HG03039 (cell line): Measurements from ENCODE around the gene EIF4G3.
"Not testable (repeated sequence)": the region's sequence is repeated elsewhere in the genome, so short reads cannot be mapped to it uniquely, and the experiment has no call there.

ENCODE experiments used
- ATAC-seq: cut with Tn5 transposase; IDR thresholded peaks from one replicate; pipeline ENCODE4 v1.9.1; 2021; ENCODE audit warnings: mild to moderate bottlenecking, moderate library complexity; ENCODE audit not compliant: unreplicated experiment

Gene EIF4G3

DNA sequence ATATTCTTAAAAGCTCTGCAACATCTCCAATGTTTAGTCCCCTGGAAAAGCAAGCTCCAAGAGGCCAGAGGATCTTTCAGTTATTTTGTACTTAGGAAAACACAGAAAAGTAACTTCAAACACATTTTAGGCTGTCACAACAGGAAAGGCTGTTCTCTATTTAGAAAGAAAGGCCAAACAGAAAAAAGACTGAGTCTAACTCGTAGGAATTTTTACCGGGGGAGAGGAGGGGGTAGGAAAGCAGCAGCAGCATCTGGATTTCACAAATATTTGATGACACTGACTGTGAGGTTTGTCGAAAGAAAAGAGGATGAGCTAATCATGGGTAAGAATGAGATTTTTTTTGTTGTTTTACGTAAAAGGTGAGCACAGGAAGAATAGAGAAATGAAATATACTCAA lies 107.1 kb downstream of the EIF4G3 start:
- no peak for ATAC-seq

DNA sequence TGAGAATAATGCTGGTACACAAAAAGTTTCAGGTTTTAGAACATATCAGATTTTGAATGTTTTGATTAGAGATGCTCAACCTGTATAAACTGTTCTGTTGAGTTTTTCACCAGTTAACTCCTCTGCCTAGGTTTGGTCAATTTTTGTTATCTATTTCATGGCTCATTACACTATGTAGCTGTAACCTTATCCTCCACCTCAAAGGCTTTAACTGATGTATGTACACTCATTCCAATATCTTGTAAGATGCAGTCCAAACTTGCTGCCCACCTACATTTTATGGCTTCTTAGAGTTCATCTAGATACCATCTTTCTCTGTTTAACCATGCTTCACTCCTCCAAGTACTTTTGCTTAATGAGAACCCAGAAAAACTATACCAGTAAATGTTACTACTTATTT lies 107.8 kb downstream of the EIF4G3 start:
- no peak for ATAC-seq

DNA sequence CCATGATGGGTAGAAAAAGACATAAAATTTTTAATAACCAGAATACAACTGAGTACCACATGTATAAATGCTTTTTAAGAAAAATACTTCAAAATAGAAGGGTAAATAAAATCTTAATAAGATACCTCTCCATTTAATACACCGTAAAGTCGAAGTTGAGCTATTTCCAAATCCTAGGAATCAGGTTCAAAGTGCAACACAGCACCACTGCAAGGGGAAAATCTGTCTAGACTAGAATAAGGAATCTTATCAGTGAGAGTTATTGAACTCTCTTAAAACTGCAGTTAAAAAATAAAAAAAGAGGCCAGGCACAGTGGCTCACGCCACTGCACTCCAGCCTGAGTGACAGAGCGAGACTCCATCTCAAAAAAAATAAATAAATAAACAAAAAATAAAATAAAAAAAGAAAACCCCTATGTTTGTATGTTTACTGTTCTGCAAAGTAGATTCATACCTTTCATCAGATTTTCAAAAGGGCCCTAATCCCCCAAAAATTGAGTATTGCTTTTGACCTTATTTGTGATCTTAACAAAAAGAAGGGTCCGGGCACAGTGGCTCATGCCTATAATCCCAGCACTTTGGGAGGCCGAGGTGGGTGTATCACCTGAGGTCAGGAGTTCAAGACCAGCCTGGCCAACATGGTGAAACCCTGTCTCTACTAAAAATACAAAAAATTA lies 109.0 kb downstream of the EIF4G3 start:
- ATAC-seq: no peak

DNA sequence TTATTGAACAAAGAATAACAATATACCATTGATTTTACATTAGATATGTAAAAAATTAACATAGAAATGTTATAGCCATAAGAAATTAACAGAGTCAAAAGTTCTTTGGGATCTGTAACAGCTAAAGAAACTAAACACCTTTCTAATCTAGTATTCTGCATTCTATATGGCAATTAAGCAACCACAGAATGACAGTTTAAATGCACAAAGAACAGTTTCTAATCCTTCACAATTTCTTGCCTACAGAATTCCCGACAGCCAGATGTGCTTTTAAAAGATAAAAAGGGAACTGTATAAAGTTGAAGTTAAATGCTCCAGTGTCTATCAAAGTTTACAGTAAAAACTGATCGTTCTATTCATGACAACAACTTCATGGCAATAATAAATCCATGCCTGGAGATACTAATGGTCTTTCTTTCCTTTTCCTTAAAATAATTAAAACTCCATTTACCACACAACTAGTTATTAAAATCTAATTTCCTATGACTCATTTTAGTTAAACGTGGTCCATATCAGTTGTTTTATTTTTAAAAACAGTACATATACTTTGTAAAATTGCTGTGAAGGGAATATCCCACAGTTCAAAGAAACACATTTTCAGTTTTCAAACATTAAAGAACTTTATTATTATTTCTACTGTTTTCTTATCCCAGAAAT lies 110.2 kb downstream of the EIF4G3 start:
- ATAC-seq: no peak

DNA sequence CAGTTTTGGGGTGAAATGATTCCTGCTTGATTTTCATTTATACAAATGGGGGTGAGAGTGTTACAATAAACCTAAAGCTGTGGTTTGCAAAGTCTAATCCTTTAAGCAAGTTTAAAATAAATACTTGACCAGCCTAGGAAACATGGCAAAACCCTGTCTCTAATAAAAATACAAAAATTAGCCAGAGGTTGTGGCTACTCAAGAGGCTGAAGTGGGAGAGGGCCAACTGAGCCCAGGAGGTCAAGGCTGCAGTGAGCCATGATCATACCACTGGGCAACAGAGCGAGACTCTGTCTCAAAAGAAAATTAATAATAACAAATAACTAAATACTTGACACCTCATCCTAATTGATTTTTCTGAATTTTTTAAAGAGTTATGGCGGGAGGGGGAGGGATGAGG lies 110.8 kb downstream of the EIF4G3 start:
- no peak for ATAC-seq

DNA sequence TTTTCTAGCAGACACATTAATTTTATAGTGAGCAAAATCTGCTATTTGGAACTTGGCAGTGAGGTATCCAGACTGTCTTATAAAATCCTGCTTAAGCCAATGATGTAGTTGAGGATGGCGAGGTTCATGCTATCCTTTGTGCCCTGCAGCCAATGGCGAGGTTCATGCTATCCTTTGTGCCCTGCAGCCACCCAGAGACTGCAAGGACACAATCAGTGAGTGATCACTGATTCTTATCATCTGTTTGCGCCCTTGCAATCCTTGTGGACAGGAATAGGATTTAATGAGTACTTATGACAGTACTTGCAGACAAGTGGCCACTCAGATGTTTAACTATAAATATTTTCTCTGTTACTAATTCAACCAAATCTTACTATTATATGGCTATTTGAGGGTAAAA lies 112.6 kb downstream of the EIF4G3 start:
- ATAC-seq: no peak

DNA sequence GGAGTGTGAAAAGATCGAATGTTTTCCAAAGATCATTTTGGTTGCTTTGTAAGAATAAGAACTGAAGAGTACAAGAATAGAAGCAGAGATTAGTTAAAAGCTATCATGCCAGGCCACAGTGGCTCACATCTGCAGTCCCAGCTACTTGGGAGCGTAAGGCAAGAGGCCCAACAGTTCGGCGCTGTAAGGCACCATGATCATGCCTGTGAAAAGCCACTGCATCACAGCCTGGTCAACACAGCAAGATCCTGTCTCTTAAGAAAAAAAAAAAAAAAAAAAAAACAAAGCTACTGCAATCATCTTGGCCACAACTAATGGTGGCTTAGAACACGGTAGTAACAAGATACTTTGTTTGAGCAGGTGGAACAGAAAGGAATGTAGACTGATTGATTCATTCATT lies 116.2 kb downstream of the EIF4G3 start:
- ATAC-seq: no peak

DNA sequence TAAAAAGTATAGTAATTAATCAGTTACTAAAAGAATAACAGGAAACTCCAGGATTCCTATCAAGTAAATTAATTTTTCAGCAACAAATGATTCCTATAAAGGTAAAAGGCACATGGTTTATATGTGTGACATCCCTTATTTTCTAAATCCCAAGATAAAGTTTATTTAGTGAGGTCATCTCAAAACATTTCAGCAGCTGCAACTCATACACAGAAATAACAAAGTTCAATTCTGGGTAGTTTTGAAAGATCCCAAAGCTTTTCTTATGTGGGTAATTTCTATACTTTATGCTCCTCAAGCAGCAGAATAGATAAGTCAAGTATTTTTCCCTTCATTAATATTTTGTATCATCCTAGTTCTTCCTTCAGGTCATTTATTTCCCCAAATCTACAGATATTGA lies 117.7 kb downstream of the EIF4G3 start:
- no peak for ATAC-seq

DNA sequence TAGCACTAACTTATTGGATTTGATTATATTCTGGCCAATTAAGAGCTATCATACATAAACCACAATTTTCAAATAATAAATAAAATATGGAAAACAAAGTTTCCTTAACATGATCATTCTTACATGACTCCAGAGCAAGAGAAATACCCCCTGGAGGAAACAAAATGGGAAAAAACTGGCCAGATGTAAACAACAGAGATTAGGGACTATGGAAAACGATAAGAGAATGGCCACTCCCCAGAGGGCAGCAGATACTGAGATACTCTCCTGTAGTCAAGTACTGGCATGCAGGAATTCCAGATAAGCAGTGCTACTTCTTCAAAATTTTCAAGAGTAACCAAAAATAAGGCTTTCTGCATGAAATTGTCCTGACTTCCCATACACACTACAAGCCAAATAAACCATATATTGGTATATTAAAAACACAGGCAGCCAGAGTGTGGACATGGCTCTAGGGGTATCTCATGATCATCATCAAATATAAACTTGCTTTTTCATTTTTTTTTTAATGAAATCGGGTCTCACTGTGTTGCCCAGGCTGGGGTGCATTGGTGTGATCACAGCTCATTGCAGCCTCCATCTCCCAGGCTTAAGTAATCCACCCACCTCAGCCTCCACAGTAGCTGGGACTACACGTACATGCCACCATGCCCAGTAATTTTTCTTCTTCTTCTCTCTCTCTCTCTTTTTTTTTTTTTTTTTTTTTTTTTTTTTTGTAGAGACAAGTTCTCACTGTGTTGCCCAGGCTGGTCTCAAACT lies 118.5 kb downstream of the EIF4G3 start:
- no peak for ATAC-seq

DNA sequence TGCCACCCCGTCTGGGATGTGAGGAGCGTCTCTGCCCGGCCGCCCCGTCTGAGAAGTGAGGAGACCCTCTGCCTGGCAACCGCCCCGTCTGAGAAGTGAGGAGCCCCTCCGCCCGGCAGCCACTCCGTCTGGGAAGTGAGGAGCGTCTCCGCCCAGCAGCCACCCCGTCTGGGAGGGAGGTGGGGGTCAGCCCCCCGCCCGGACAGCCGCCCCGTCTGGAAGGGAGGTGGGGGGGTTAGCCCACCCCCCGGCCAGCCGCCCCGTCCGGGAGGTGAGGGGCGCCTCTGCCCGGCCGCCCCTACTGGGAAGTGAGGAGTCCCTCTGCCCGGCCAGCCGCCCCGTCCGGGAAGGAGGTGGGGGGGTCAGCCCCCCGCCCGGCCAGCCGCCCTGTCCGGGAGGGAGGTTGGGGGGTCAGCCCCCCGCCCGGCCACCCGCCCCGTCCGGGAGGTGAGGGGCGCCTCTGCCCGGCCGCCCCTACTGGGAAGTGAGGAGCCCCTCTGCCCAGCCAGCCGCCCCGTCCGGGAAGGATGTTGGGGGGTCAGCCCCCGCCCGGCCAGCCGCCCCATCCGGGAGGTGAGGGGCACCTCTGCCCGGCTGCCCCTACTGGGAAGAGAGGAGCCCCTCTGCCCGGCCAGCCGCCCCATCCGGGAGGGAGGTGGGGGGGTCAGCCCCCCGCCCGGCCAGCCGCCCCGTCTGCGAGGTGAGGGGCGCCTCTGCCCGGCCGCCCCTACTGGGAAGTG lies 123.3 kb downstream of the EIF4G3 start:
- ATAC-seq: not testable (repeated sequence)

DNA sequence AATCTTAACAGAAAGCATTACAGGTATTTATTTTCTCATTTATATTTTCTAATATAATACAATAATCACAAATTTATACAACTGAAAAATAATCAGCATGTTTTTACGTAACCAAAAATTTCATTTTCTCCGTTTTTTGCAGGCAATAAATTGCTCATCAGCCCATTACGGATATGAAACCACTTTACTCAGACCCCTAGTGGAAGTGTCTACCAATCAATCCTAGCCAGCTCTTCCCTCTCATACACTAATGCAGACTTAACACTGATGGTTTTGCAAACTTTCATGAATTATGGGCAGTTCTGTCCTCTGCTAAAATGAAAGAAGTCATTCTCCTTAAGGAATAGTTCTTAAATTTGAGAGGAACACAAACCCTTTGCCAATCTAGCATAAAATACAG lies 124.7 kb downstream of the EIF4G3 start:
- no peak for ATAC-seq

DNA sequence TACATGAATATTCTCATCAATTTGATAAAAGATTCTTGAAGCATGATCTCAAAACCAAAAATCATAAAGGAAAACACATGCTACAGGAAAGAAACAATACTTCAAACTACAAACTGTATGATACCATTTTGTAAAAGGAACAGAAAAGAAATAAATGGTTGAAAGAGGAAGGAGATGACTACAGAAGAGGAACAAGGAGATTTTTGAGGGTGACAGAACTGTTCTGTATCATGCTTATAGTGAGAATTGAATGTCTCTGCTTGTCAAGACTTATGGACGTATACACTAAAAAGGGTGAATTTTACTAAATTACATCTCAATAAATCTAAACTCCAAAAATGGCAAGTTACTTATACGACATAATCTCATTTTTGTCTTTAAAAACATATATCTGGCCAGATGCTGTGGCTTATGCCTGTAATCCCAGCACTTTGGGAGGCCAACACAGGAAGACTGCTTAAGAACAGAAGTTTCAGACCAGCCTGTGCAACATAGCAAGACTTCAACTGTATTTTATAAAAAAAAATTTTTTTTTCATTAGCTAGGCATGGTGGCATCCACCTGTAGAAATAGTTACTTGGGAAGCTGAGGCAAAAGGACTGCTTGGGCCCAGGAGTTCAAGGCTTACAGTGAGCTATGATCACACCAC lies 125.4 kb downstream of the EIF4G3 start:
- ATAC-seq: no peak

DNA sequence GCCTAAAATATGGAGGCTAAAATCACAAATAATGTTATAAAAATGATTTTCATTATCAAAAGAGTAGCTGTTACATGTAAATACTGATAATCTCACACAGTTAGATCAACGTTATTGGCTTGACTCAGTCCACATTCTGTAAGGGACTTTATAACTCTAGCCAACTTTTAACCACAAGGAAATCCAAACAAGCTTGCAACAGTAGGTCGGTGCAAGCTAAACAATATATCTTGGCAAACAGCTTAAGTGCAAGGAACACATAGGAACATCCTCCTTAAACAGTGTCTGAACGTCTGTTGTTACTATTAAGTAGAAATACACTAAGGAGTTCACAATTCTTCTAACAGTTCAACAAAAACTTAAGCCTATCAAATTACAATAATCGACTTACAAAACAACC lies 126.7 kb downstream of the EIF4G3 start:
- ATAC-seq: no peak

DNA sequence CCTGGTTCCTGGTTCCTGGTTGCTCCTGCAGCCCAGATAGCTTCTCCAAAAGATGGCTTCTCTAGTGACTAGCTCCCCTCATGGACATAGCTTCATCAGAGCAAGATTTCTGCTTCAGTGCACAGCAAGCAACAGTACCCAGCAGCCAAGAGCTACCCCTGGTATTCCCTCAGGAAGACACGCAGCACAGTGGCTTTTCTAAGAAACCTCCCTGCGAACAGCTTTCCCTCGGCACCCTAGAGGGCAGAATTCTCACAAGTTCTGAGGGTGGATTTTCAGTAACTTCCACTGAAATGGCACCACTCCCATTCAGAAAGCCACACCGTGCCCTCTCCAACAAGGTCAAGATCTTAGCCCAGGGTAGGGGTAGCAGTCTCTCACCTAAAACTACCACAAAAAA lies 128.2 kb downstream of the EIF4G3 start:
- no peak for ATAC-seq

DNA sequence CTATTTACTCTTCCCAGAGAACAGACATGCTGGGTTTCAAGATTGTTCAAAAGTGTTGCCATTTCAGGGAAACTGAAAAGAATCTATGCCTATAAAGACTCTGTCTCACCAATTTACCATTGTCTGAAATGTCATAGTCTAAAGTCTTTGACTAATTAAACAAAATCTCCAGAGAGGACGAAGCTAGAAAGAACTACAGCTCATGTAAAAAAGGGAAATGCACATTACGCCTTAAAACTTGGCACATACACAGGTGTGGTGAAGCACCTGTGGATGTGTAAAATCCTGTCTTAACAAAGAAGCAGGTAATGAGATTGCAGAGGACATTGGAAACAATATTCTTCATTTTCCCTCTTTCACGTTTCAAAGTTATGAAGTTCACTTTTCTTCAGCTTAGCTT lies 130.6 kb downstream of the EIF4G3 start:
- no peak for ATAC-seq

DNA sequence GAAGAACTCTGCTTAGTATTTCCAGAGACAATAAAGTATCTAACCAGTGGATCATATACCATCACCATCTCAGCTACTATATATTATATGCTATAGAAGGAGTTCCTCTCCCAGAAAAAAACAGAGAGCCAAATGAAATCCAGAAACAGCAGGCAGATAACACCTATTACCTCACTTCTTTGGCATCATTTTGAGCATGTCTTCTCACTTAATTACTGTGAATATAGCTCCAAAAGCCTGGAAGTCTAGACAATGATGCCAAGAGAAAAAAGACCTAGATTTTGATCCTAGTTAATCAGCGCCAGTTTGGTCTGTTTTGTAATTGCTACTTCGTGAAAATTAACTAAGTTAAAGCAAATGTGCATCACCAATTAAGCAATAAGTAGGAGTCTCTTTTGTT lies 131.3 kb downstream of the EIF4G3 start:
- no peak for ATAC-seq

DNA sequence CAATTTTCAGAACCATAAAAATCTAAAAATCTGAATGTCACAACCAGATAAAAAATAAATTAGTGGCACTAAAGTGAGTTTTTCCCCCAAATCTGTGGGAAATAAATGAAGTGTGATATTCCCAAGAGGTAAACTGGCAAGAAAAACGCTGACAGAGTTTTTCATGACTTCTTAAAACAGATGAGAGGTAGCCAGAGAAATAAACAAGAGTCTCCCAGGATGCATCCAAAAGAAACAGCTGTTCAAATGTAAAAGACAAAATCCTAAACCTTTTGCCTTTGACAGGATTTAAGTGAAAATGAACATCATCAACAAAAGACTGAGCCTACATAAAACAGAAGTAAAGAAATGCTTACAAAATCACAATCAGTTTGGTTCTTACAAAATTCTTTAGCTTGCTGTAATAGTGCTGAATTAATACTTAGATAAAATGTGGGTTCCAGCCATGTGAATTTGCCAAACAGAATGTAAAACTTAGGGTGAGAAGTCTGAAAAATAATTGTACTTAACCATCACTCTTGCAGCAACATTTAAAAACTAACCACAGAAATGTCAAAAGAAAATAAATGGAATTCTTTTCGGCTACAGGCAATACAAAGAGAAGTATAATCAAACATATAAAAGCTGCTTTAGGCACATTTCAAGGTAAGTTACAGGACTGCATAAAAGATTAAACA lies 133.6 kb downstream of the EIF4G3 start:
- ATAC-seq: no peak

DNA sequence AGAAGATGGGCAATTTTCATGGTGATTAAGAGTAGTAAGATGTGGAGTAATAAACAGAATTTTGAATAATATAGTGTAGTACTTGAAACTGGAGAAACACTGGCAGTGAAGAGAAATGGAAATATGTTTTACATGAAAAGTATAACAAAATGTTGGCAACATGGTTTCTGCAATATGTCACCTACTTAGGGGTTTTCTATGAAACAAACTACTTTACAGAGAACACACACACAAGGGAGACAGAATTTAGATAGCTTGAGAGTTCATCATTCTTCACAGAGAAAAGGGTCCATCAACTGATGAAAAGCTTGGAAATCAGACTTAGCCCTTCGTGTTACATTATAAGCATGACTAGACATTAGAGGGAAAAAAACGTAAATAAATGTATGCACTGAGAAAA lies 135.2 kb downstream of the EIF4G3 start:
- ATAC-seq: no peak

DNA sequence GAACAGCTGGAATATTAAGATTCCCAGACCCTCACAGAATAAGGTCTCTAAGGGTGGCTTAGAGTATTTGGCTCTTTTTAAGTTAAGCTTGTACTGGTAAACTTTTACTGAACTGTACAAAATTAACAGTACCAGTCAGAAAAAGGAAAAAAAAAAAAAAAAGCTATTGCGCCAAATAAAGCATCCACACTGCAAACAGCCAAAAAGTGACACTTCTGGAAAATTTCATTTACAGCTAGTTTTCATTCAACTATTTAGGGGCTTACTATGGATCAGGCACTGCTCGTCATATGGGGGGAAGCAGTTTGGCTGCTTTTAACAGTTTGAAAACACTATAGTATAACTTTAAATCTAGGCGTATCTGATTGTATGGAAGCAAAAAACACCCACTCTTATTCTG lies 139.6 kb downstream of the EIF4G3 start:
- ATAC-seq: no peak

DNA sequence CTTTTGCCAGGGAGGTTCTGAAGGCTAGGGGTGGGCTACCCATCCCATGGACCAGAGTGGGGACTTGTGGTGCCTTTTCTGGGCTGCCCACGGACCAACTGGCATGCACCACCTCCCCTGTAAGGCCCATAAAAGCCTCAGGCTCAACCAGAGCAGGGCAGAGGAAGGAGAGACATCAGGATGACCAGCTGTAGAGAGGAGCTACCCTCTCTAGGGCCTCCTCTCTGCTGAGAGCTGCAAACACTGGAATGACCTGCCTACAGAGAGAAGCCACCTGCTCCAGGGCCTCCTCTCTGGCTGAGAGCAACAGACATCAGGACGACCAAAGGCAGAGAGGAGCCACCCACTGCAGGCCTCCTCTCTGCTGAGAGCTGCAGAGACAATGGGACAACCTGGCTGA lies 140.9 kb downstream of the EIF4G3 start:
- ATAC-seq: no peak
